ENCODE data around the gene GCDH.
"Not testable (repeated sequence)": the region's sequence is repeated elsewhere in the genome, so short reads cannot be mapped to it uniquely, and the experiment has no call there.

The GCDH gene

GRCh38 chr19:12872941-12873890 is 17.7 kb upstream of the GCDH start:
- no peak for DNase-seq (ENCODE audit: low read depth)

GRCh38 chr19:12873891-12874745 is 16.8 kb upstream of the GCDH start:
- DNase-seq (ENCODE audit: low read depth), result no peak

- no peak for DNase-seq (ENCODE audit: low read depth)
Measured at GRCh38 chr19:12875086-12875485, 15.9 kb upstream of the GCDH start.

- no peak for DNase-seq (ENCODE audit: low read depth)
Measured at GRCh38 chr19:12880551-12881171, 10.3 kb upstream of the GCDH start.

- DNase-seq (ENCODE audit: low read depth), result peak; percentile 85
Measured at GRCh38 chr19:12881172-12881808, 9.7 kb upstream of the GCDH start, which contains the start of gene DNASE2. Gene DNASE2 (minus strand): TSS chr19:12881449. CDS start chr19:12881375, 74 bp downstream.

- DNase-seq (ENCODE audit: low read depth), result no peak
Measured at GRCh38 chr19:12882589-12882988, 8.4 kb upstream of the GCDH start.

- DNase-seq (ENCODE audit: low read depth), result no peak
Measured at GRCh38 chr19:12884202-12884601, 6.8 kb upstream of the GCDH start.

GRCh38 chr19:12884627-12884925 is 6.4 kb upstream of the GCDH start:
- no peak for DNase-seq (ENCODE audit: low read depth)

- DNase-seq (ENCODE audit: low read depth), result no peak
Measured at GRCh38 chr19:12884926-12885748, 5.8 kb upstream of the GCDH start.

- no peak for DNase-seq (ENCODE audit: low read depth)
Measured at GRCh38 chr19:12885749-12886650, 5.0 kb upstream of the GCDH start.

GRCh38 chr19:12886651-12886968 is 4.3 kb upstream of the GCDH start:
- DNase-seq (ENCODE audit: low read depth), result no peak

- no peak for DNase-seq (ENCODE audit: low read depth)
Measured at GRCh38 chr19:12886969-12887747, 3.8 kb upstream of the GCDH start, which contains the start of gene KLF1. Gene KLF1 (minus strand): TSS chr19:12887201. CDS start chr19:12887140, 61 bp downstream.

GRCh38 chr19:12888006-12888603 is 2.9 kb upstream of the GCDH start:
- no peak for DNase-seq (ENCODE audit: low read depth)

GRCh38 chr19:12890299-12890786 is 617 bp upstream of the GCDH start:
- DNase-seq (ENCODE audit: low read depth), result not testable (repeated sequence)

GRCh38 chr19:12891553-12892021 is 627 bp downstream of the GCDH start:
- no peak for DNase-seq (ENCODE audit: low read depth)

GRCh38 chr19:12893582-12893981 is 2.6 kb downstream of the GCDH start:
- no peak for DNase-seq (ENCODE audit: low read depth)

- DNase-seq (ENCODE audit: low read depth), result no peak
Measured at GRCh38 chr19:12896460-12896859, 5.5 kb downstream of the GCDH start.

GRCh38 chr19:12899891-12900518 is 9.0 kb downstream of the GCDH start:
- no peak for DNase-seq (ENCODE audit: low read depth)
